ENCODE results near the gene COL12A1.

The COL12A1 gene

GRCh38 chr6:75102301-75102700 lies 103.6 kb downstream of the COL12A1 start:
- Histone ChIP-seq H3K9ac (ENCODE audit: low read length) (no peak overlapping the region), H3K9me3 (ENCODE audit: control insufficient read depth, low read length) (no peaks in the 10 kb centered on the region), H3K36me3 (ENCODE audit: control insufficient read depth, insufficient read depth, low read length) (no peaks in the 10 kb centered on the region), H3K27me3 (ENCODE audit: control insufficient read depth, insufficient read depth, low read length) (no peaks in the 10 kb centered on the region), H3K4me3 (ENCODE audit: low read length) (no peak overlapping the region), H3K4me1 (ENCODE audit: control insufficient read depth, insufficient read depth, low read length) (peaks cover 4% of the 10 kb centered on the region)

GRCh38 chr6:75101896-75102295 lies 104.0 kb downstream of the COL12A1 start:
- Histone ChIP-seq H3K36me3 (ENCODE audit: control insufficient read depth, insufficient read depth, low read length) (no peaks in the 10 kb centered on the region), H3K27me3 (ENCODE audit: control insufficient read depth, insufficient read depth, low read length) (no peaks in the 10 kb centered on the region), H3K9ac (ENCODE audit: low read length) (no peak overlapping the region), H3K4me1 (ENCODE audit: control insufficient read depth, insufficient read depth, low read length) (peaks cover 4% of the 10 kb centered on the region), H3K9me3 (ENCODE audit: control insufficient read depth, low read length) (no peaks in the 10 kb centered on the region), H3K4me3 (ENCODE audit: low read length) (no peak overlapping the region)

- Histone ChIP-seq H3K36me3 (ENCODE audit: control insufficient read depth, insufficient read depth, low read length) (no peaks in the 10 kb centered on the region), H3K4me3 (ENCODE audit: low read length) (no peak overlapping the region), H3K27me3 (ENCODE audit: control insufficient read depth, insufficient read depth, low read length) (no peaks in the 10 kb centered on the region), H3K4me1 (ENCODE audit: control insufficient read depth, insufficient read depth, low read length) (peaks cover 4% of the 10 kb centered on the region), H3K9me3 (ENCODE audit: control insufficient read depth, low read length) (no peaks in the 10 kb centered on the region), H3K9ac (ENCODE audit: low read length) (no peak overlapping the region)
Measured at GRCh38 chr6:75098709-75099108, 107.1 kb downstream of the COL12A1 start.

GRCh38 chr6:75096966-75097365 lies 108.9 kb downstream of the COL12A1 start:
- Histone ChIP-seq H3K9ac (ENCODE audit: low read length) (no peak overlapping the region), H3K36me3 (ENCODE audit: control insufficient read depth, insufficient read depth, low read length) (no peaks in the 10 kb centered on the region), H3K9me3 (ENCODE audit: control insufficient read depth, low read length) (no peaks in the 10 kb centered on the region), H3K4me1 (ENCODE audit: control insufficient read depth, insufficient read depth, low read length) (peaks cover 4% of the 10 kb centered on the region), H3K27me3 (ENCODE audit: control insufficient read depth, insufficient read depth, low read length) (no peaks in the 10 kb centered on the region), H3K4me3 (ENCODE audit: low read length) (no peak overlapping the region)

- H3K4me1 ChIP-seq (ENCODE audit: control insufficient read depth, insufficient read depth, low read length) = peaks cover 4% of the 10 kb centered on the region
- no peak overlapping the region for H3K9ac ChIP-seq (ENCODE audit: low read length)
- H3K4me3 ChIP-seq (ENCODE audit: low read length) = no peak overlapping the region
- H3K36me3 ChIP-seq (ENCODE audit: control insufficient read depth, insufficient read depth, low read length) = no peaks in the 10 kb centered on the region
- no peaks in the 10 kb centered on the region for H3K9me3 ChIP-seq (ENCODE audit: control insufficient read depth, low read length)
- no peaks in the 10 kb centered on the region for H3K27me3 ChIP-seq (ENCODE audit: control insufficient read depth, insufficient read depth, low read length)
Measured at GRCh38 chr6:75094614-75095200, 111.1 kb downstream of the COL12A1 start.

GRCh38 chr6:75091467-75092190 lies 114.2 kb downstream of the COL12A1 start:
- Histone ChIP-seq H3K4me3 (ENCODE audit: low read length) (no peak overlapping the region), H3K27me3 (ENCODE audit: control insufficient read depth, insufficient read depth, low read length) (no peaks in the 10 kb centered on the region), H3K9me3 (ENCODE audit: control insufficient read depth, low read length) (no peaks in the 10 kb centered on the region), H3K36me3 (ENCODE audit: control insufficient read depth, insufficient read depth, low read length) (no peaks in the 10 kb centered on the region), H3K9ac (ENCODE audit: low read length) (no peak overlapping the region), H3K4me1 (ENCODE audit: control insufficient read depth, insufficient read depth, low read length) (no peaks in the 10 kb centered on the region)

- no peaks in the 10 kb centered on the region for H3K27me3 ChIP-seq (ENCODE audit: control insufficient read depth, insufficient read depth, low read length)
- H3K36me3 ChIP-seq (ENCODE audit: control insufficient read depth, insufficient read depth, low read length) = no peaks in the 10 kb centered on the region
- no peak overlapping the region for H3K9ac ChIP-seq (ENCODE audit: low read length)
- no peaks in the 10 kb centered on the region for H3K9me3 ChIP-seq (ENCODE audit: control insufficient read depth, low read length)
- no peaks in the 10 kb centered on the region for H3K4me1 ChIP-seq (ENCODE audit: control insufficient read depth, insufficient read depth, low read length)
- H3K4me3 ChIP-seq (ENCODE audit: low read length) = no peak overlapping the region
Measured at GRCh38 chr6:75090576-75090975, 115.3 kb downstream of the COL12A1 start.

- no peaks in the 10 kb centered on the region for H3K36me3 ChIP-seq (ENCODE audit: control insufficient read depth, insufficient read depth, low read length)
- no peaks in the 10 kb centered on the region for H3K4me1 ChIP-seq (ENCODE audit: control insufficient read depth, insufficient read depth, low read length)
- H3K27me3 ChIP-seq (ENCODE audit: control insufficient read depth, insufficient read depth, low read length) = peaks cover 3% of the 10 kb centered on the region
- no peak overlapping the region for H3K4me3 ChIP-seq (ENCODE audit: low read length)
- H3K9me3 ChIP-seq (ENCODE audit: control insufficient read depth, low read length) = no peaks in the 10 kb centered on the region
- no peak overlapping the region for H3K9ac ChIP-seq (ENCODE audit: low read length)
Measured at GRCh38 chr6:75089921-75090320, 115.9 kb downstream of the COL12A1 start.

GRCh38 chr6:75089151-75089897 lies 116.5 kb downstream of the COL12A1 start:
- H3K36me3 ChIP-seq (ENCODE audit: control insufficient read depth, insufficient read depth, low read length) = no peaks in the 10 kb centered on the region
- H3K4me1 ChIP-seq (ENCODE audit: control insufficient read depth, insufficient read depth, low read length) = no peaks in the 10 kb centered on the region
- peaks cover 7% of the 10 kb centered on the region for H3K27me3 ChIP-seq (ENCODE audit: control insufficient read depth, insufficient read depth, low read length)
- H3K4me3 ChIP-seq (ENCODE audit: low read length) = no peak overlapping the region
- H3K9ac ChIP-seq (ENCODE audit: low read length) = no peak overlapping the region
- H3K9me3 ChIP-seq (ENCODE audit: control insufficient read depth, low read length) = no peaks in the 10 kb centered on the region

- peaks cover 7% of the 10 kb centered on the region for H3K27me3 ChIP-seq (ENCODE audit: control insufficient read depth, insufficient read depth, low read length)
- H3K4me1 ChIP-seq (ENCODE audit: control insufficient read depth, insufficient read depth, low read length) = no peaks in the 10 kb centered on the region
- no peaks in the 10 kb centered on the region for H3K36me3 ChIP-seq (ENCODE audit: control insufficient read depth, insufficient read depth, low read length)
- H3K9me3 ChIP-seq (ENCODE audit: control insufficient read depth, low read length) = no peaks in the 10 kb centered on the region
- no peak overlapping the region for H3K4me3 ChIP-seq (ENCODE audit: low read length)
- no peak overlapping the region for H3K9ac ChIP-seq (ENCODE audit: low read length)
Measured at GRCh38 chr6:75085931-75086635, 119.8 kb downstream of the COL12A1 start.

- peaks cover 7% of the 10 kb centered on the region for H3K27me3 ChIP-seq (ENCODE audit: control insufficient read depth, insufficient read depth, low read length)
- no peaks in the 10 kb centered on the region for H3K4me1 ChIP-seq (ENCODE audit: control insufficient read depth, insufficient read depth, low read length)
- no peaks in the 10 kb centered on the region for H3K36me3 ChIP-seq (ENCODE audit: control insufficient read depth, insufficient read depth, low read length)
- H3K9me3 ChIP-seq (ENCODE audit: control insufficient read depth, low read length) = no peaks in the 10 kb centered on the region
- H3K9ac ChIP-seq (ENCODE audit: low read length) = no peak overlapping the region
- no peak overlapping the region for H3K4me3 ChIP-seq (ENCODE audit: low read length)
Measured at GRCh38 chr6:75084872-75085381, 120.9 kb downstream of the COL12A1 start.

Data from mucosa of stomach (tissue), 1 donor.